ENCODE results near the gene LASP1.

The LASP1 gene

DNA sequence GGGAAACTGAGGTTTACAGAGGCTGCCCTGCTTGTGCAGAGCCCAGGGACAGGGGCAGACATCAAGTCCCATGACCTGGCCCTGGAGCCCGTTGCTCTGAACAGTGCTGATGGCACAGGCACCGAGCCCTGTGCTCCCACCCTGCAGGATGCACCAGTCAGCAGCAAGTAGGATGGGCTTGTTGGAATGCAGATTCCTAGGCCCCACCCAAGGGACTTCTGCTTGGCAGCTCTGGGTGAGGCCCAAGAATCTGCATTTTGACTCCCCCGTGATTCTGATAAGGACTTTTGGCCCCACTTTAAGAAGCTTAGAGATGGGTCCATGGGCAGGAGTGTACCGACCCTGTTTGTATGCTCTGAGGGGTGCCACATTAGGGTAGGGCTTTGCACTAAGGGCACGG lies 23.3 kb downstream of the LASP1 start:
- Histone ChIP-seq H3K9me3 (no peaks in the 10 kb centered on the region), H3K4me3 (no peak overlapping the region), H3K27me3 (no peaks in the 10 kb centered on the region), H3K36me3 (peaks cover 27 to 84% (median 41%) of the 10 kb centered on the region in 3 donors), H3K4me1 (peaks cover 0 to 91% (median 54%) of the 10 kb centered on the region in 4 donors), H3K27ac (peak overlapping the region; percentile 57 to 77)
- intact Hi-C loops (cut with DNase I; ENCODE audit: low total_unique reads) = no loop called here
- no peak for DNase-seq
- TF ChIP-seq, protein P1, sequence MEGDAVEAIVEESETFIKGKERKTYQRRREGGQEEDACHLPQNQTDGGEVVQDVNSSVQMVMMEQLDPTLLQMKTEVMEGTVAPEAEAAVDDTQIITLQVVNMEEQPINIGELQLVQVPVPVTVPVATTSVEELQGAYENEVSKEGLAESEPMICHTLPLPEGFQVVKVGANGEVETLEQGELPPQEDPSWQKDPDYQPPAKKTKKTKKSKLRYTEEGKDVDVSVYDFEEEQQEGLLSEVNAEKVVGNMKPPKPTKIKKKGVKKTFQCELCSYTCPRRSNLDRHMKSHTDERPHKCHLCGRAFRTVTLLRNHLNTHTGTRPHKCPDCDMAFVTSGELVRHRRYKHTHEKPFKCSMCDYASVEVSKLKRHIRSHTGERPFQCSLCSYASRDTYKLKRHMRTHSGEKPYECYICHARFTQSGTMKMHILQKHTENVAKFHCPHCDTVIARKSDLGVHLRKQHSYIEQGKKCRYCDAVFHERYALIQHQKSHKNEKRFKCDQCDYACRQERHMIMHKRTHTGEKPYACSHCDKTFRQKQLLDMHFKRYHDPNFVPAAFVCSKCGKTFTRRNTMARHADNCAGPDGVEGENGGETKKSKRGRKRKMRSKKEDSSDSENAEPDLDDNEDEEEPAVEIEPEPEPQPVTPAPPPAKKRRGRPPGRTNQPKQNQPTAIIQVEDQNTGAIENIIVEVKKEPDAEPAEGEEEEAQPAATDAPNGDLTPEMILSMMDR (IDR thresholded peaks at IDR 0.05) = no peak

DNA sequence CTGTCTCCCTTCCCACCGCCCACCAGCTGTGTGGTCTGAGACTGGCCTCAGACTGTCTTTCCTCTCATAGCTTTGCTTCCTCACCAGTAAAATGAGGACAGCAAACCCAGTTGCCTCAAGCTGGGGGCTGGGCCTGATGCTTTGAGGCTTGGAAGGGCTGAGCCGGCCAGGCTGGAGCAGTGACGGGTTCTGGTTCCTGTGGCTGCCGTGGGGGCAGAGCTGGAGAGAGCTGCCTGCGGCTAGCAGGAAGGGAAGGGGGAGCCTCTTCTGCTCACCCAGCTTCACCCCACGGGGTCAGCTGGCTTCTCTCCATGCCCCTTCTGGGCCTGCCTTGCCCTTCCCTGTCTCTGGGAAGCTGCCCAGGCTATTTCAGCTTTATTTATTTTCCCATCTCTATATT lies 23.7 kb downstream of the LASP1 start:
- Histone ChIP-seq H3K36me3 (peaks cover 31 to 86% (median 46%) of the 10 kb centered on the region in 3 donors), H3K9me3 (no peaks in the 10 kb centered on the region), H3K27me3 (no peaks in the 10 kb centered on the region), H3K4me3 (no peak overlapping the region), H3K27ac (peak overlapping the region; percentile 57 to 77), H3K4me1 (peaks cover 0 to 91% (median 54%) of the 10 kb centered on the region in 4 donors)
- intact Hi-C loops (cut with DNase I; ENCODE audit: low total_unique reads) = no loop called here
- no peak for DNase-seq
- TF ChIP-seq, protein P1 (IDR thresholded peaks at IDR 0.05) = no peak

DNA sequence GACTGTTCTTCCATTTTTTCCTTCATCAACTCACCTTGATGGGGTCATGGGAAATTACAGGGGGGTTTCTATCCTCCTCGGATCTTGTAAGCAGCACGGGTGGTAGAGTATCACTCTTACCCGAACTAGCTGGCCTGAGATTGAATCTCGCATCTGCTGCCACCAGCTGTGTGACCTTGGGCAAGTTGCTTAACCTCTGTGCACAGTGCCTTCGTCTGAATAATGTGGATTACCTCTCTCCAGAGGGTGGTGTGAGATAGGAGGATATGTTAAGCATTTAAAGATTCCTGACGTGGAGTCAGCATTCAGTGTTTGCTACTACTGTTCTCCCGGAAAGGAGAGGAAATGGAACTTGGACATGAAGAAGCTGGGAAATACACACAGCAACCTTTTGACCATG lies 24.4 kb downstream of the LASP1 start:
- Histone ChIP-seq H3K27ac (peak overlapping the region; percentile 57 to 77), H3K36me3 (peaks cover 38 to 86% (median 52%) of the 10 kb centered on the region in 3 donors)

DNA sequence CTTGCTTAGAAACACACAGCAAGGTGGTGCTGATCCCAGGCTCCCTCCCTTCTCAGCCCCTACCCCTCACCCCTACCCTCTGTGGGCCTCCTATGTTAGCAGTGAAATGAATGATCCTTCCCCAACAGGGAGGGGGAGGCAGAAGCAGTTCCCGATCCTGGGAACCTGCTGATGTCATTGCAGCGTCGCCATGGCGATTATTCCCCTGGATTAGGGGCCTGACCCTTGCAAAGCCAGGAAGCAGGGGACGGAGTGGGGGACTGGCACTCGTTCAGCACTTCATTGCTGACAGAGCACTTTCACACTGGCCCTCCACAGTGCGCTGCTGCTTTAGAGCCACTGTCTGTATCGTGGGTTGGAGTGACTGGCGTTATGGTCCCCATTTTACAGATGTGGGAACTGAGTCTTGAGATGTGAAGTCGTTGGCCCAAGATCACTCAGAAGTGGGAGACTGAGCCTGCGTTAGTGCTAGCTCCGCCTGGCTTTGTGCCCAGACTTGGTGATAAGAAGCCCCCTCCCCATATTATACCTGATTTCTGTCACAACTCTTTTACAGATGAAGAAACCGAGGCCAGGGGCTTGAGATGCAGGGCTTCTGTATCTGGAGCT lies 26.6 kb downstream of the LASP1 start:
- intact Hi-C loops (cut with DNase I; ENCODE audit: low total_unique reads) = no loop called here
- Histone ChIP-seq H3K27ac (peak overlapping the region; percentile 55 to 77), H3K36me3 (peaks cover 25 to 79% (median 39%) of the 10 kb centered on the region in 3 donors), H3K9me3 (no peaks in the 10 kb centered on the region), H3K4me1 (peaks cover 0 to 100% (median 72%) of the 10 kb centered on the region in 4 donors), H3K4me3 (no peak overlapping the region), H3K27me3 (no peaks in the 10 kb centered on the region)
- DNase-seq = no peak
- TF ChIP-seq, protein P1 (IDR thresholded peaks at IDR 0.05) = no peak

More for the DNA sequence above, 24.4 kb downstream of the LASP1 start:
- Histone ChIP-seq H3K27me3 (no peaks in the 10 kb centered on the region), H3K4me3 (no peak overlapping the region), H3K9me3 (no peaks in the 10 kb centered on the region), H3K4me1 (peaks cover 0 to 91% (median 59%) of the 10 kb centered on the region in 4 donors)
- no peak for DNase-seq
- TF ChIP-seq, protein P1 (IDR thresholded peaks at IDR 0.05) = no peak
- intact Hi-C loops (cut with DNase I; ENCODE audit: low total_unique reads) = no loop called here

DNA sequence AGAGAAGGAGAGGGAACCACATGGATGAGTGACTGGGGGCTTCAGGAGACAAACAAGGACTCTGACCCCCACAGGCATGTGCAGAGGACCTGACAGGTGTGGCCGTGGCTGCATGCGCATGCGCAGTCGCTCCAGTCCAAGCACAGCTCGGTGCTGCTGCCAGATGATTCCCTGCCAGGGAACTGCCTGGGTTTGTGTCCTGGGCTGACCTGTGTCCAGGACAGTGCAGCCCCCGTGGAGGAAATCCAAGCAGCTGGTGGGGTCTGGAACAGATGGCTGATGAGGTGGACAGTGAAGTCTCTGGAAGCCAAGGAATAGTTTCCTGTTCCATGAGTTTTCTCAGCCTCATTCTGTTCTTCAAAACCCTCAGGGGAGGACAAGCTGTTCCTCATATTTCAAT lies 27.3 kb downstream of the LASP1 start:
- peak in 1 of 2 donors; percentile 59 for DNase-seq
- intact Hi-C loops (cut with DNase I; ENCODE audit: low total_unique reads) = no loop called here
- peaks cover 18 to 75% (median 32%) of the 10 kb centered on the region in 3 donors for H3K36me3 ChIP-seq

More for the DNA sequence above, 27.3 kb downstream of the LASP1 start:
- Histone ChIP-seq H3K27ac (peak overlapping the region; percentile 55 to 77), H3K9me3 (no peaks in the 10 kb centered on the region), H3K4me1 (peaks cover 0 to 100% (median 74%) of the 10 kb centered on the region in 4 donors), H3K27me3 (no peaks in the 10 kb centered on the region), H3K4me3 (no peak overlapping the region)
- TF ChIP-seq, protein P1 (IDR thresholded peaks at IDR 0.05) = no peak
